ENCODE results near the gene AHCYL2. TPM values are rescaled to one million over a fixed set of nuclear protein-coding genes. Genes with fewer than 3 reads are reported as not detected.

AHCYL2 gene
- total and polyA plus RNA-seq, 2 donors (not counting 3 experiments of a cell fraction or from before 2014, with no cell fraction given): 10.8 to 13.5 TPM

DNA sequence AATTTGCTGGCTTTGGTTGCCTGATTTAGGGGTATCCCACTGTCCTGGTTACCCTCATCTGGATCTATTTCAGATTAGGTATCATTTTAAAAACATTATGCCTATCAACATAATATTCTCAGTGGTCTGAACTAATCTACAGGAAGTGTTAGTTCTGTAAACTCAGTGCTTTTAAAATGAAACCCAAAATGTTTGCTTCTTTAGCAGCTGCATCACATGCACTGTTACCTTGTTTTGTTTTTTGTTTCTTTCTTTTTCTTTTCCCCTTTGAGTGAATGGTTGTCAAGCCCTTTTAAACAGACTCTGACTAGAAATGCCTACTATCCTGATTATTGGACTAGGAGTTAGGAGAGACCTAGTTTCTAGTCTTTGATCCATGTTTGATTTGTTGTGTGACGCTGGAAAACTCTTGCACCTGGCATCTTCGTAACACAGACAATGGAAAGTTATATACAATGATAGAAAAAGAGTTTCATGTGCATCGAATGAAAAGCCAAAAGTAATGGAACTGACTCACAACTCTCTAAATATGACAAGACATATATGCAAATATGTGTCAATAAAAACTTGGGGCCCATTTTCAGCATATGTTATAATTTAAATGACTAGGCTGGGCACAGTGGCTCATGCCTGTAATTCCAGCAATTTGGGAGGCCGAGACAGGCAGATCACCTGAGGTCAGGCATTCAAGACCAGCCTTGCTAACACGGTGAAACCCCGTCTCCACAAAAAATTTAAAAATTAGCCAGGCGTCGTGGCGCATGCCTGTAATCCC, 157.1 kb downstream of the AHCYL2 start:
- TF ChIP-seq, protein P1, sequence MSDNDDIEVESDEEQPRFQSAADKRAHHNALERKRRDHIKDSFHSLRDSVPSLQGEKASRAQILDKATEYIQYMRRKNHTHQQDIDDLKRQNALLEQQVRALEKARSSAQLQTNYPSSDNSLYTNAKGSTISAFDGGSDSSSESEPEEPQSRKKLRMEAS (IDR thresholded peaks at IDR 0.05; ENCODE audit: insufficient read depth, insufficient read length): no peak
- TF ChIP-seq, protein P2, sequence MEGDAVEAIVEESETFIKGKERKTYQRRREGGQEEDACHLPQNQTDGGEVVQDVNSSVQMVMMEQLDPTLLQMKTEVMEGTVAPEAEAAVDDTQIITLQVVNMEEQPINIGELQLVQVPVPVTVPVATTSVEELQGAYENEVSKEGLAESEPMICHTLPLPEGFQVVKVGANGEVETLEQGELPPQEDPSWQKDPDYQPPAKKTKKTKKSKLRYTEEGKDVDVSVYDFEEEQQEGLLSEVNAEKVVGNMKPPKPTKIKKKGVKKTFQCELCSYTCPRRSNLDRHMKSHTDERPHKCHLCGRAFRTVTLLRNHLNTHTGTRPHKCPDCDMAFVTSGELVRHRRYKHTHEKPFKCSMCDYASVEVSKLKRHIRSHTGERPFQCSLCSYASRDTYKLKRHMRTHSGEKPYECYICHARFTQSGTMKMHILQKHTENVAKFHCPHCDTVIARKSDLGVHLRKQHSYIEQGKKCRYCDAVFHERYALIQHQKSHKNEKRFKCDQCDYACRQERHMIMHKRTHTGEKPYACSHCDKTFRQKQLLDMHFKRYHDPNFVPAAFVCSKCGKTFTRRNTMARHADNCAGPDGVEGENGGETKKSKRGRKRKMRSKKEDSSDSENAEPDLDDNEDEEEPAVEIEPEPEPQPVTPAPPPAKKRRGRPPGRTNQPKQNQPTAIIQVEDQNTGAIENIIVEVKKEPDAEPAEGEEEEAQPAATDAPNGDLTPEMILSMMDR (IDR thresholded peaks at IDR 0.05; ENCODE audit: extremely low read depth in 1 of 2, insufficient read depth in 1 of 2, low read depth in 1 of 2, low read length in 2 of 2): no peak
- TF ChIP-seq POLR2AphosphoS5 (IDR thresholded peaks at IDR 0.05; ENCODE audit: insufficient read depth, low read depth, low read length) (no peak), MYC (IDR thresholded peaks at IDR 0.05; ENCODE audit: low read depth, low read length) (no peak), FOS (IDR thresholded peaks at IDR 0.05; ENCODE audit: borderline replicate concordance, insufficient read depth, low read length) (no peak), GATA2 (IDR thresholded peaks at IDR 0.05; ENCODE audit: insufficient read depth, insufficient read length, low read depth, low read length) (no peak), JUN (IDR thresholded peaks at IDR 0.05; ENCODE audit: borderline replicate concordance, insufficient read depth, insufficient read length, low read depth) (no peak), EZH2 (IDR thresholded peaks at IDR 0.05; ENCODE audit: borderline replicate concordance, low read depth, low read length, severe bottlenecking) (no peak)
- H3K79me2 ChIP-seq (ENCODE audit: control insufficient read depth, insufficient read depth, low read length): no peaks in the 10 kb centered on the region
- H3K9me1 ChIP-seq (replicated peaks; ENCODE audit: control insufficient read depth, extremely low read depth, insufficient read depth, low read length): no peaks in the 10 kb centered on the region
- H3K27ac ChIP-seq (ENCODE audit: insufficient read depth, low read depth, low read length): no peak overlapping the region
- no TSS peak for BruUV-seq (replicated peaks)
- CTCF ChIA-PET: interaction anchor here (6.9 kb wide), 1 partner anchor 14 kb away, joined by 85 read pairs; no protein-coding TSS in a partner anchor
- no peaks in the 10 kb centered on the region for H3K27me3 ChIP-seq (ENCODE audit: control insufficient read depth in 2 of 2, insufficient read depth in 2 of 2, low read length in 2 of 2)
- H3K36me3 ChIP-seq (ENCODE audit: control insufficient read depth in 2 of 2, extremely low read depth in 1 of 2, insufficient read depth in 2 of 2, low read length in 2 of 2): no peaks in the 10 kb centered on the region
- no peak overlapping the region for H3K4me3 ChIP-seq (replicated peaks in 1 of 3; ENCODE audit: insufficient read depth in 1 of 3, low read depth in 1 of 3, low read length in 3 of 3)
- H2AFZ ChIP-seq (ENCODE audit: low read depth, low read length): no peak overlapping the region
- no peak overlapping the region for H3K9ac ChIP-seq (replicated peaks; ENCODE audit: extremely low read depth, insufficient read depth, low read length)
- DNase-seq (ENCODE audit: low read depth, low spot score) (no peak), FAIRE-seq (no peak)
- H3K9me3 ChIP-seq (replicated peaks; ENCODE audit: control insufficient read depth, insufficient read depth, low read length): no peaks in the 10 kb centered on the region
- H3K4me2 ChIP-seq (ENCODE audit: insufficient read depth, low read length): no peak overlapping the region
- intact Hi-C loops (cut with micrococcal nuclease) (no loop called here), dilution Hi-C loops (cut with MboI; ENCODE audit: extremely low pct_ligation_motif_present, low sequenced_read_pairs) (no loop called here)
- POLR2A ChIA-PET: no interaction called here
- H3K4me1 ChIP-seq (ENCODE audit: control insufficient read depth, extremely low read depth, insufficient read depth, low read length): peaks cover 8% of the 10 kb centered on the region
- H4K20me1 ChIP-seq (replicated peaks; ENCODE audit: control insufficient read depth, extremely low read depth, insufficient read depth, low read length): no peaks in the 10 kb centered on the region
